ENCODE data around the gene MED12.
"Not testable (repeated sequence)": the region's sequence is repeated elsewhere in the genome, so short reads cannot be mapped to it uniquely, and the experiment has no call there.

Gene MED12

GRCh38 chrX:71177327-71177726 is 58.9 kb downstream of the MED12 start:
- no peaks in the 10 kb centered on the region for H3K27me3 ChIP-seq
- no peak overlapping the region for H3K27ac ChIP-seq
- no peak for TF ChIP-seq CTCF (IDR thresholded peaks at IDR 0.05)
- no peaks in the 10 kb centered on the region for H3K9me3 ChIP-seq
- H3K4me3 ChIP-seq (ENCODE audit: low read depth in 1 of 2, low read length in 1 of 2), result no peak overlapping the region
- no peaks in the 10 kb centered on the region for H3K36me3 ChIP-seq
- H3K4me1 ChIP-seq (ENCODE audit: control insufficient read depth in 1 of 2, insufficient read depth in 1 of 2, low read depth in 1 of 2, low read length in 1 of 2), result peaks cover 24 to 31% of the 10 kb centered on the region in 2 experiments

- Histone ChIP-seq H3K4me3 (ENCODE audit: low read depth in 1 of 2, low read length in 1 of 2) (no peak overlapping the region), H3K27ac (no peak overlapping the region), H3K9me3 (no peaks in the 10 kb centered on the region), H3K27me3 (no peaks in the 10 kb centered on the region), H3K4me1 (ENCODE audit: control insufficient read depth in 1 of 2, insufficient read depth in 1 of 2, low read depth in 1 of 2, low read length in 1 of 2) (peaks cover 9 to 20% of the 10 kb centered on the region in 2 experiments), H3K36me3 (no peaks in the 10 kb centered on the region)
- TF ChIP-seq CTCF (IDR thresholded peaks at IDR 0.05), result peak; percentile 83
Observed at GRCh38 chrX:71178908-71179307, 60.5 kb downstream of the MED12 start.

- H3K9me3 ChIP-seq; H3K27me3 ChIP-seq; H3K4me3 ChIP-seq (ENCODE audit: low read depth in 1 of 2, low read length in 1 of 2); H3K36me3 ChIP-seq: not testable (repeated sequence)
- peaks cover 0 to 15% of the 10 kb centered on the region in 2 experiments for H3K4me1 ChIP-seq (ENCODE audit: control insufficient read depth in 1 of 2, insufficient read depth in 1 of 2, low read depth in 1 of 2, low read length in 1 of 2)
- H3K27ac ChIP-seq, result peak overlapping the region; percentile 92
Observed at GRCh38 chrX:71180579-71181265, 62.3 kb downstream of the MED12 start.

GRCh38 chrX:71181558-71181909 is 63.1 kb downstream of the MED12 start:
- H3K27ac ChIP-seq, result peak overlapping the region; percentile 92
- no peak for TF ChIP-seq CTCF (IDR thresholded peaks at IDR 0.05)
- peaks cover 0 to 15% of the 10 kb centered on the region in 2 experiments for H3K4me1 ChIP-seq (ENCODE audit: control insufficient read depth in 1 of 2, insufficient read depth in 1 of 2, low read depth in 1 of 2, low read length in 1 of 2)

GRCh38 chrX:71181910-71182799 is 63.8 kb downstream of the MED12 start:
- H3K36me3 ChIP-seq, result no peaks in the 10 kb centered on the region
- H3K27ac ChIP-seq, result peak overlapping the region; percentile 92
- H3K9me3 ChIP-seq, result no peaks in the 10 kb centered on the region
- H3K4me3 ChIP-seq (ENCODE audit: low read depth in 1 of 2, low read length in 1 of 2), result peak overlapping the region; percentile 66 to 78
- peaks cover 0 to 15% of the 10 kb centered on the region in 2 experiments for H3K4me1 ChIP-seq (ENCODE audit: control insufficient read depth in 1 of 2, insufficient read depth in 1 of 2, low read depth in 1 of 2, low read length in 1 of 2)
- no peaks in the 10 kb centered on the region for H3K27me3 ChIP-seq
- TF ChIP-seq CTCF (IDR thresholded peaks at IDR 0.05), result no peak

More at GRCh38 chrX:71181558-71181909, 63.1 kb downstream of the MED12 start:
- Histone ChIP-seq H3K9me3 (no peaks in the 10 kb centered on the region), H3K27me3 (no peaks in the 10 kb centered on the region), H3K36me3 (no peaks in the 10 kb centered on the region), H3K4me3 (ENCODE audit: low read depth in 1 of 2, low read length in 1 of 2) (peak overlapping the region; percentile 66 to 78)

GRCh38 chrX:71182871-71183270 is 64.5 kb downstream of the MED12 start:
- peak overlapping the region; percentile 92 for H3K27ac ChIP-seq
- no peaks in the 10 kb centered on the region for H3K27me3 ChIP-seq
- peak overlapping the region; percentile 66 to 78 for H3K4me3 ChIP-seq (ENCODE audit: low read depth in 1 of 2, low read length in 1 of 2)
- H3K4me1 ChIP-seq (ENCODE audit: control insufficient read depth in 1 of 2, insufficient read depth in 1 of 2, low read depth in 1 of 2, low read length in 1 of 2), result peaks cover 0 to 15% of the 10 kb centered on the region in 2 experiments
- no peak for TF ChIP-seq CTCF (IDR thresholded peaks at IDR 0.05)
- H3K9me3 ChIP-seq, result no peaks in the 10 kb centered on the region
- H3K36me3 ChIP-seq, result no peaks in the 10 kb centered on the region

Measured in neutrophil (primary cell).